ENCODE results near the gene RGP1. TPM values are rescaled to one million over a fixed set of nuclear protein-coding genes. Genes with fewer than 3 reads are reported as not detected.

Gene RGP1
- total and polyA plus RNA-seq, 8 donors: 23.0 to 32.1 (median 29.4) TPM

DNA sequence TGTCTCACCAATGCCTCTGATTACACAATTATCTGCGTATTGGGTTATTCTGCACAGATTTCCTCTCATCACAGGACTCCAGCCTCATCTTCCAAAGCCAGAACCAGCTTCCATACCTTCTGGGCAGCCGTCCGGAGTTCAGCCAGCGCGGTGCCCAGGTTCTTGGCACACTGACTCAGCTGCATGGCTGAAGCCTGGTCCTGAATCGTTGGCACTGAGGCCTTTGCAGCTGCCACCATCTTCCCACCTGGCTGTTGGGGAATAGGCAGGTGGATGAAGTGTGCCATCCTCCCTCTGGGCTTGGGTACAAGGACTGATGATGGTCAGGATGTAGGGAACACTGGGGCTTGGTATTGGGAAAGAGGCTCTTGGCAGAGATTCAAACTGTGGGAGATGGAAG is 35.0 kb upstream of the RGP1 start:
- Histone ChIP-seq H3K27me3 (no peaks in the 10 kb centered on the region), H3K4me3 (no peak overlapping the region), H3K4me1 (no peaks in the 10 kb centered on the region), H3K9me3 (no peaks in the 10 kb centered on the region), H3K36me3 (peaks cover 2 to 100% of the 10 kb centered on the region in 2 donors), H3K27ac (no peak overlapping the region)
- ATAC-seq: no peak
- TF ChIP-seq, protein P1, sequence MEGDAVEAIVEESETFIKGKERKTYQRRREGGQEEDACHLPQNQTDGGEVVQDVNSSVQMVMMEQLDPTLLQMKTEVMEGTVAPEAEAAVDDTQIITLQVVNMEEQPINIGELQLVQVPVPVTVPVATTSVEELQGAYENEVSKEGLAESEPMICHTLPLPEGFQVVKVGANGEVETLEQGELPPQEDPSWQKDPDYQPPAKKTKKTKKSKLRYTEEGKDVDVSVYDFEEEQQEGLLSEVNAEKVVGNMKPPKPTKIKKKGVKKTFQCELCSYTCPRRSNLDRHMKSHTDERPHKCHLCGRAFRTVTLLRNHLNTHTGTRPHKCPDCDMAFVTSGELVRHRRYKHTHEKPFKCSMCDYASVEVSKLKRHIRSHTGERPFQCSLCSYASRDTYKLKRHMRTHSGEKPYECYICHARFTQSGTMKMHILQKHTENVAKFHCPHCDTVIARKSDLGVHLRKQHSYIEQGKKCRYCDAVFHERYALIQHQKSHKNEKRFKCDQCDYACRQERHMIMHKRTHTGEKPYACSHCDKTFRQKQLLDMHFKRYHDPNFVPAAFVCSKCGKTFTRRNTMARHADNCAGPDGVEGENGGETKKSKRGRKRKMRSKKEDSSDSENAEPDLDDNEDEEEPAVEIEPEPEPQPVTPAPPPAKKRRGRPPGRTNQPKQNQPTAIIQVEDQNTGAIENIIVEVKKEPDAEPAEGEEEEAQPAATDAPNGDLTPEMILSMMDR (IDR thresholded peaks at IDR 0.05): no peak
- no peak for DNase-seq
- intact Hi-C loops (cut with DNase I): no loop called here

DNA sequence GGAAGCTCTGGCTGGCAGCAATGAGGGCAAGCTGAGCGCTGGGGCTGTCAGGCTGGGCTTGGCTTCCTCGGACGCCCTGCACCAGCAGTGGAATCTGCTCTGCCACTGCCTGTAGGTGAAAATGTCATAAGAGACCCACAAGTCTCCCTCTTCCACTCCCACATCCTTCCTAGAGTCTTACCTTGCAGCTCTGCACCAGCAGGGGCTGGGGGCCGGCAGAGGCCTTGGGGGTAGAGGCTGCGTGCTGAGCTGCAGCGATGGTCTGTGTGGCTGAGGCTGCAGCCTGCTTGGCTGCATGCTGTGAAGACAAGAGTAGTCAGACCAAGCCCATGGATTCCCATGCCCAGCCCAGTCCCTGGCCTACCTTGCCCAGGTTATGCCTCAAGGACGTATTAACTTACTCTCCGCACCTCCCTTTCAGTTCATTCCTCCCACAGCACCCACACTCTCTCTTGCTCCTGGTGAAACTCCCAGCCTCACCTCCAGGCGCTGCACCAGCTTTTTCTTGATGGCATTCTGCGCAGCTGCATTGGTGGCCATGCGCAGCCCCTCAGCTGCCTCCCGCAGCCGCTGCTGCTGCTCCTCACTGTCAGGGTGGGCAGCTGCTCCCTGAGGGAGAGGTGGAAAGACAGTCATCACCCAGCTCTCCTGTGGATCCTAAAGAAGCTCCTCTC is 34.4 kb upstream of the RGP1 start:
- H3K36me3 ChIP-seq: peaks cover 6 to 100% of the 10 kb centered on the region in 2 donors
- H3K9me3 ChIP-seq: no peaks in the 10 kb centered on the region
- intact Hi-C loops (cut with DNase I): no loop called here
- no peaks in the 10 kb centered on the region for H3K4me1 ChIP-seq
- DNase-seq (no peak), ATAC-seq (no peak)
- H3K27ac ChIP-seq: no peak overlapping the region
- H3K4me3 ChIP-seq: no peak overlapping the region
- H3K27me3 ChIP-seq: no peaks in the 10 kb centered on the region
- TF ChIP-seq, protein P1 (IDR thresholded peaks at IDR 0.05): no peak

DNA sequence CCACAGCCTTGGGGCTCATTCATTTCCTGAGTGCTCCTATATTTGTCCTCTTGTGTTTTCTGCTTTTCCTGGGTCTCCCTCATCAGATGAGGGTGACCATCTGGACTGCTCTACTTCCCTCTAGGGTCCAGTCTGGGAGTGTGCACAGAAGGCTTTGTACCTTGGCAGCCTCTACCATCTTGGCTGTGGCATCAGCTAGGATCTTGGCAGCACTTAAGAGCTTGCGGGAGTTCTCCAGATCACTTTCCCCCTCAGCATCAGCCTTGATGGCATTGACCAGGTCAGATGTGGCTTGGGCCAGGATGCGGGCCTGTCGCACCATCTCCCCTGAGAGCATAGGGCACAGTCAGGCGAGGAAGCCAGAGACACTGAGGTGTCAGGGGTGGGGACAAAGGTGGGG is 32.9 kb upstream of the RGP1 start:
- ATAC-seq (no peak), DNase-seq (no peak)
- intact Hi-C loops (cut with DNase I): no loop called here
- Histone ChIP-seq H3K27ac (no peak overlapping the region), H3K4me1 (no peaks in the 10 kb centered on the region), H3K4me3 (no peak overlapping the region), H3K36me3 (peaks cover 6 to 100% of the 10 kb centered on the region in 2 donors), H3K27me3 (no peaks in the 10 kb centered on the region), H3K9me3 (no peaks in the 10 kb centered on the region)
- TF ChIP-seq, protein P1 (IDR thresholded peaks at IDR 0.05): no peak

DNA sequence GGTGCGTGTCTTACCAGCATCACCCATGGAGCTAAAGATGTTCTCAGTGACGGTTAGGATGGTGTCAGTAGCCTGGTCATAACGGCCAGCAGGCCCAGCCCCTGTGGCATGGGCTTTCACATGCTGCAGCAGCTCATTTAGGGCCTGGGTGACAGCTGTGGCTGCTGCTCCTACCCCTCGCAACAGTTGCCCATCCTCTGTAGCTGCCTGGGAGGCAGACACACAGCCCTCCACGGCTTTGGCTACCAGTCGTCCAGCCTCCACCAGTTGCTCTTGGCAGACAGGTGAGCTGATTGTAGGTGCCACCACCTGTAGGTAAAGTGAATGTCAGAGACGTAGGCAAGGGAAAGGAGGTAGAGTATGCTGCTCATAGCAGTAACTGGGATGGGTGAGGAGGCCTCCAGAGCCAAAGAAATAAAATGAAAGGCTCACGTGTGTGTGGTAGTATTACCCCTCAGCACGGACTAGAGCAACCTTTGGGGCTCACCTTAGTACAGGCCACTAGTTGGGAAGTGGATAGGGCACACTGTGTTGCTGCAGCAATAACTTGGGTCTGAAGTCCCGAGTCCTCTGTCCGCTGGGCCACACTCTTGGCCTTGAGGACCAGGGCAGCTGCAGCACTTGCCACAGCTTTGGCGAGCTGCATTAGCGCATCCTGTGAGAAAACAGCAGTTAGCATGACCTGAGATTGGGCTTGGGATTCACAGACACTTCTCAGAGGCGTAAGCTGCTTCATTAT is 31.8 kb upstream of the RGP1 start:
- TF ChIP-seq, protein P1 (IDR thresholded peaks at IDR 0.05): no peak
- no peaks in the 10 kb centered on the region for H3K9me3 ChIP-seq
- no peaks in the 10 kb centered on the region for H3K4me1 ChIP-seq
- no peak for ATAC-seq
- intact Hi-C loops (cut with DNase I): no loop called here
- H3K27ac ChIP-seq: no peak overlapping the region
- no peak for DNase-seq
- H3K27me3 ChIP-seq: no peaks in the 10 kb centered on the region
- peaks cover 10 to 100% of the 10 kb centered on the region in 2 donors for H3K36me3 ChIP-seq
- H3K4me3 ChIP-seq: no peak overlapping the region

DNA sequence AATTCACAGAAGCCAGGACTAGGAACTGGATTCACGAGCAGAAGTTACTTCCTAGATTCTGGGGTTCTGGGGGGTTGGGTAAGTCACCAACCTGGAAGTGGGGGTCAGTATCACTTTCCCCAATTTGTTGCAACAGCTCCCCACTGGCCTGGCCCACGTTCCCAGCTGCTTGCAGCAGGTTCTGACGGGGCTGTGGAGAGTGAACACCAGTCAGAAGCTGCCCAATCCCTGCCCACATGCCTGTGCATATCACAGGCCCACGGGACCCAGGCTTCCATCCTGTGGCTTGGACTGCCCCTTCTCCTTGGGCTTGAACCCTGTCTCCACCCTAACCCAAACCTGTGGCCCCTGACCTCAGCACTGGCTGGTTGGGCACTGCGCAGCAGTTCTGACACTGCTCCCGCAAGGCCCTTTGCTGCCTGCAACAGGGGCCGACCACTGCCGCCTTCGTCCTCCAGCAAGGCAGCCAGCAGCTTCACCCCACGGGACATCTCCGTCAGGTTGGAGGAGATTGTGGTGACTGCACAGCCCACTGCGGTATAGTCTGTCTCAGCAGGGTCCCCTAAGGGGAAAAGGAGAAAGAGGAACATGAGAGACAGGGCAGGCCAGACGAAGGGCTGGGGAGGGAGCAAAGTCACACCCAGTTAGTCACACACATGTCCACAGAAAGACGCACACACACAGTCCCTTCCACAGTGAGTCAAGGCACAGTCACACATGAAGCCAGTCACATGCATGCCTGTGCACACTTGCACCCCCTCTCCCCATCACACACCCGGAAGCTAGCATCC is 30.2 kb upstream of the RGP1 start:
- Histone ChIP-seq H3K4me1 (no peaks in the 10 kb centered on the region), H3K9me3 (no peaks in the 10 kb centered on the region), H3K36me3 (peaks cover 10 to 100% of the 10 kb centered on the region in 2 donors), H3K4me3 (no peak overlapping the region), H3K27ac (no peak overlapping the region), H3K27me3 (no peaks in the 10 kb centered on the region)
- TF ChIP-seq, protein P1 (IDR thresholded peaks at IDR 0.05): no peak
- DNase-seq: no peak
- intact Hi-C loops (cut with DNase I): no loop called here
- ATAC-seq: peak; percentile 37
